GM13976 (cell line): Measurements from ENCODE around the gene SWI5.

Experiments
- DNase-seq: peaks from one replicate; pipeline ENCODE4 v3.0.0; 2012; ENCODE audit warnings: low spot score
- in situ Hi-C: fragments of 300-500 bp; cut with MboI; formaldehyde crosslinking; loops from one replicate; pipeline ENCODE4 v1.12.0; 2022; ENCODE audit warnings: low sequenced_read_pairs, mixed read lengths, inconsistent platforms; ENCODE audit not compliant: unreplicated experiment
- TF ChIP-seq, protein P1 (sequence below): IDR thresholded peaks from 2 replicates; pipeline ENCODE4 v1.5.1; 2012; ENCODE audit warnings: borderline replicate concordance, mild to moderate bottlenecking; ENCODE audit not compliant: insufficient read depth; ENCODE audit errors: extremely low read depth, missing control alignments, control extremely low read depth

SWI5 gene

DNA sequence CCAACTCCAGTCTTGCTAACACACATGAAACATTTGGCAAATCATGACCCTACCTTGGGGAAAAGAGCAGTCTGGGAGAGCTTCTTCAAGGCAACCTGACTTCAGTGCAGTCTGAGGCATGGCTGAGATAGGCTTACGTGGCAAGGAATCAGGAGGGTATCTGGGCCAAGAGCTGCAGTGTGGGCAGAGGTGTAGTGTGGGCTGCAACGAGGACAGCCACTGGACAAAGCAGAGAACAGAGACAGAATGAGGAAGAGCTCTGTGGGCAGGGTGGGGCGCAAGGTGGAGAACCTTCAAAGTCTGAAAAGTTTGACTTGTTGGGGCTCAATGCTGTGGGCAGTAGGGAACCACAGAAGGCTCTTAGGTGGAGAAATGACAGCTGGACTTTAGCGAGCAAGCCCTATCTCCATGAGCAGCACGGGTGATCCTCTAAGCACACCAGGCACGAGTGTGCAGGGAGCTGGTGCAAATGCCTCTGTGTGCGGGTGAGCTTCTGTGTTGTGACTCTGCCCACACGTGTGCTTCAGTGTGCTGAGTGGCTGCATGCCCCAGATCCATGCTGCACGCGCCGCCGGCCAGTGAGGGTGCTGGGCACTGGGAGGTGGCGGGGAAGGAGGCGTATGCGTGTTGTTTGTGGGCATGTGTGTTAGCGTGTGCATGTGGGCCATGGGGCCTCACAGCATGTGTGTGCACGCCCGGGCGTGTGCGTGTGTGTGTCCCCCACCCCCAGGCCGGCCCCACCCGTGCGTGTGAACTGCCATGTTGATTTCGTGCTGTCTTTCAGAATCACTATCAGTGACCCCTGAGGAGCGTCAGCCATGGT, 23.5 kb upstream of the SWI5 start:
- in situ Hi-C loops = no loop called here
- no peak for DNase-seq
- TF ChIP-seq, protein P1, sequence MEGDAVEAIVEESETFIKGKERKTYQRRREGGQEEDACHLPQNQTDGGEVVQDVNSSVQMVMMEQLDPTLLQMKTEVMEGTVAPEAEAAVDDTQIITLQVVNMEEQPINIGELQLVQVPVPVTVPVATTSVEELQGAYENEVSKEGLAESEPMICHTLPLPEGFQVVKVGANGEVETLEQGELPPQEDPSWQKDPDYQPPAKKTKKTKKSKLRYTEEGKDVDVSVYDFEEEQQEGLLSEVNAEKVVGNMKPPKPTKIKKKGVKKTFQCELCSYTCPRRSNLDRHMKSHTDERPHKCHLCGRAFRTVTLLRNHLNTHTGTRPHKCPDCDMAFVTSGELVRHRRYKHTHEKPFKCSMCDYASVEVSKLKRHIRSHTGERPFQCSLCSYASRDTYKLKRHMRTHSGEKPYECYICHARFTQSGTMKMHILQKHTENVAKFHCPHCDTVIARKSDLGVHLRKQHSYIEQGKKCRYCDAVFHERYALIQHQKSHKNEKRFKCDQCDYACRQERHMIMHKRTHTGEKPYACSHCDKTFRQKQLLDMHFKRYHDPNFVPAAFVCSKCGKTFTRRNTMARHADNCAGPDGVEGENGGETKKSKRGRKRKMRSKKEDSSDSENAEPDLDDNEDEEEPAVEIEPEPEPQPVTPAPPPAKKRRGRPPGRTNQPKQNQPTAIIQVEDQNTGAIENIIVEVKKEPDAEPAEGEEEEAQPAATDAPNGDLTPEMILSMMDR = no peak

DNA sequence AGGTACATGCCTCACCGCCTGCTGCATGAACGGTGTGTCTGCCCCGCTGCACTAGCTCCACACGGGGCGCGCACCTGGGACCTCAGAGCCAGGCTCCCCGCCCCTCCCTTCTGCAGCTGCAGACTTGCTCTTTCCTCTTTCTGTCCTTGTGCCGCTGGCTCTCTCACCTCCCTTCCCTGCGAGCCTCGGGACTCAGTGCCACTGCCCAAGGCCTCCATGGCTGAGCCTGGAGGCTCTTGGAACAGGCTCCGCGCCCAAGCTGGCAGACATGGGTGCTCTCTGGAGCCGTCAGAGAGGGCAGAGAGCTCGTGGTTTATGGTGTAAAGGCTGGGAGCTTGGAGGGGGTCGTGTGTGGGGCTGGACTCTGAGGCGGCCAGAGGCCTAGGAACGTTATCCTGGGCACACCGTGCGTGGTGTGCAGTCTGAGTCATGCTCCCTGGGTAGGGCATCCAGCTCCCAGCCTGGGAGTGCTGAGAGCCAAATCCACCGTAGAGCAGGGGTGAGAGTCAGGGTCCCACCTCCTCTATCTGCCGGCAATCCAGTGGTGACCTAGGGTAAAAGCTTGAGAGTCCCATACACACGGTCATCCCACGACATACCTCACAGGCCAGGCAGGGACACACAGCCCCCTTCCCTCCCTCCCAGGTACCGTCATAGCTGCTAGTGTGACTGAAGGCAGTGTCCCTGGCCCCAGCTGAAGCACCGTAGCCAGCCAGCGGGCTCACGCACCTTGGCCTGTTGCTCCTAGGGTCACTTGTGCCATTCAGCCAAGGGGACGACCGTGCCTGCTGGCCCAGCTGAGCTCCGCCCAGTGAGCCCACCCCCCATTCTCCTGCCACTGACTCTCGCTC, 22.7 kb upstream of the SWI5 start:
- TF ChIP-seq, protein P1 = no peak
- in situ Hi-C loops = no loop called here
- no peak for DNase-seq

DNA sequence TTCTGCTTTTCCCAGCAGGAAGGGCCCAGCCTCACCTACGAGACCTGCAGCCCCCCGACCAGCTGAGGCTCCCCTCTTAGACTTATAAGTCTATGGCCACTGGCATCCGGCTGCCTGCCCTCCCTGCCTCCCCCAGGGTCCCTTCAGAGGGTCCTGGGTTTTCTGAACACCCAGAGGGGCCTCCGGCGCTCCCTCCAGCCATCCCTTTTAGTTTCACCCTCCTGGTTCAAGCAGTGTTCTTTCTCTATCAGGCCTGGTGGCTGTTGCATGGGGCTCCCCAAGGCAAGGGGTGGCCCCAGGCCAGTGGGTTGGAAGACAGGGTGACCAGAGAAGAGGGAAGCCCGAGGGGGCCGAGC, 22.1 kb upstream of the SWI5 start:
- DNase-seq = no peak
- in situ Hi-C loops = no loop called here
- TF ChIP-seq, protein P1 = no peak

DNA sequence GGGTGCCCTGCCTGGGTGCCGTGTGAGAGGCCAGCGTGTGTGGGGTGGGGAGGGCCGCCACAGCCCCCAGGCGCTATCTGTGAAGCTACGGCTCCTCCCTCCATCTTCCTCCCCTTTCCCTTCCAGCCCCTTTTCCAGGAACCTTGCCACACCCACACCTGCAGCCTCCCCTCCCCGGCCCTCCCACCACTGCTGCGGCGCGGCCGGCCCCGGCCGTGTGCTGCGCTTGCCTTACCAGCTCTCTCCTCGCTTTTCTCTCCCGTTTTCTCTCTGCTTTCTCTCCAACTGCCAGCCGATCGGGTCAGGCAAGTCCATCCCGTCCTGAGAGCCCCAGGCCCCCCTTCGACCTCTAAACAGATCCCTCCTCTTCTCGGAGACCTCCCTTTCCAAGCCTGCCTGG, 21.7 kb upstream of the SWI5 start:
- DNase-seq = no peak
- TF ChIP-seq, protein P1 = no peak
- in situ Hi-C loops = no loop called here

DNA sequence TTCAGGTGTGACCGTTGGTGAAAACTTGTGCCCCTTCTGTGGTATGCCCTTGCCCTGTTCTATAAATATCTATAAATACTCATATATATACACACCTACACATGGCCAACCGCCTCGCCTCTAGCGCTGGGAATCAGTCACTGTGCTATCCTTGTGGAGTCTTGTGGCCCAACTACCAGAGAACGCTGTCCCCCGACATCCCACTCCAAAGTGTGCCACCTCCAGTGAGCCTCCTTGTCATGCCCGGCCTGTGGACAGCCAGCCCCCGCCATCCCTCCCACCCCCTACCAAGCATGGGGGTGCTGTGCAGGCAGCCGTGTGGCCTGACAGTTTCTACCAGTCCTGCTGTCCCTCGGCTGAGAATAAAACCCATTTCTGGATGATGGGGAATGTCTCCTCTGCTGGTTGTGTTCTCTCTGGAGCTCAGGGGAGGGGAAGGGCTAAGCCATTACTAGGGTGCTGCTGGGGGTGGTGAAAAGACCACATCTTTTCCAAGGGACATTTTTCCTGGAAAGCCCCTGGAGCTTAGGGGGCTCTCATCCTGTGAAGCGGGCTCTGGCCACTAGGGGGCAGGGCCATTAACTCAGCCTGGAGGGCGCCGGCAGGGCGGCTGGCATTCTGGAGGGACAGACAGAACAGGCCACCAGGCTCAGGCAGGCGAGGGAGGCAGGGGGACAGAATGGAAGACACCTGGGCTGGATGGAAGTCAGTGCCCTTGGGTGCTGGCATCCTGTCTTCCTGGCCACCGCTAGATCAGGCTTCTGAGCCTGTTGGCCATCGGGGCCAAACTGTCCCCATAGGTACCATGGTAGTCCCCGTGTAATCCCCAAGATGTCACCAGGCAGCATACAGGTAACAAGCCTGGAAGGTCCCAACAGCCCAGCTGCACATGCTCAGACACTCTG, 21.0 kb upstream of the SWI5 start:
- TF ChIP-seq, protein P1 = peak; percentile 64
- peak; percentile 79 for DNase-seq

More for the DNA sequence above, 21.0 kb upstream of the SWI5 start:
- in situ Hi-C loops = no loop called here
